ENCODE data around the gene USH2A. TPM values are rescaled to one million over a fixed set of nuclear protein-coding genes. Genes with fewer than 3 reads are reported as not detected.

The USH2A gene
- total RNA-seq, 4 donors from 2014 or later: under 0.01 to 2.0 (median 0.22) TPM; not detected in 1

DNA sequence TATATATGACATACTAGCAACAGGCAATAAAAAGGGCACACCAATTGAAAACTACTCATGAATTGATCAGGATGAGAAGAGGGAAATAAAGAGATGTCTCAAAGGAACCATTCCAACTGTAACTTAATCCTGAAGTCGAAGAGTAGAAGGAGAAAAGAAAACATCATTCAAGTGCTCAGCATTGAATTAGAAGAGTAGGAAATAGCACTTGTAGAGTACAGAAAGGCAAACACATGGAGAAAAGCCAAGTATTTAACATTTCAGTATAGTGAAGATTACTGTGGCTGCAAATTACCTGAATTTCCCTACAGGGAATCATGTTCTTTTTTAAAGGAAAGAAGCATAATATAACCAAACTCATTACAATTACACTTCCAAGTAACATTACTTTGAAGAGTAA is 651.1 kb downstream of the USH2A start:
- no peak for DNase-seq
- intact Hi-C loops (cut with DNase I): no loop called here
- Histone ChIP-seq H3K4me1 (no peaks in the 10 kb centered on the region), H3K9me3 (no peaks in the 10 kb centered on the region), H3K4me3 (replicated peaks in 1 of 3) (no peak overlapping the region), H3K36me3 (no peaks in the 10 kb centered on the region), H3K27me3 (no peaks in the 10 kb centered on the region), H3K27ac (no peak overlapping the region)
- TF ChIP-seq, protein P1, sequence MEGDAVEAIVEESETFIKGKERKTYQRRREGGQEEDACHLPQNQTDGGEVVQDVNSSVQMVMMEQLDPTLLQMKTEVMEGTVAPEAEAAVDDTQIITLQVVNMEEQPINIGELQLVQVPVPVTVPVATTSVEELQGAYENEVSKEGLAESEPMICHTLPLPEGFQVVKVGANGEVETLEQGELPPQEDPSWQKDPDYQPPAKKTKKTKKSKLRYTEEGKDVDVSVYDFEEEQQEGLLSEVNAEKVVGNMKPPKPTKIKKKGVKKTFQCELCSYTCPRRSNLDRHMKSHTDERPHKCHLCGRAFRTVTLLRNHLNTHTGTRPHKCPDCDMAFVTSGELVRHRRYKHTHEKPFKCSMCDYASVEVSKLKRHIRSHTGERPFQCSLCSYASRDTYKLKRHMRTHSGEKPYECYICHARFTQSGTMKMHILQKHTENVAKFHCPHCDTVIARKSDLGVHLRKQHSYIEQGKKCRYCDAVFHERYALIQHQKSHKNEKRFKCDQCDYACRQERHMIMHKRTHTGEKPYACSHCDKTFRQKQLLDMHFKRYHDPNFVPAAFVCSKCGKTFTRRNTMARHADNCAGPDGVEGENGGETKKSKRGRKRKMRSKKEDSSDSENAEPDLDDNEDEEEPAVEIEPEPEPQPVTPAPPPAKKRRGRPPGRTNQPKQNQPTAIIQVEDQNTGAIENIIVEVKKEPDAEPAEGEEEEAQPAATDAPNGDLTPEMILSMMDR (IDR thresholded peaks at IDR 0.05): no peak
- 20 to 21% methylated on average over 1 of the region's 1 CpG for WGBS, 2 donors

DNA sequence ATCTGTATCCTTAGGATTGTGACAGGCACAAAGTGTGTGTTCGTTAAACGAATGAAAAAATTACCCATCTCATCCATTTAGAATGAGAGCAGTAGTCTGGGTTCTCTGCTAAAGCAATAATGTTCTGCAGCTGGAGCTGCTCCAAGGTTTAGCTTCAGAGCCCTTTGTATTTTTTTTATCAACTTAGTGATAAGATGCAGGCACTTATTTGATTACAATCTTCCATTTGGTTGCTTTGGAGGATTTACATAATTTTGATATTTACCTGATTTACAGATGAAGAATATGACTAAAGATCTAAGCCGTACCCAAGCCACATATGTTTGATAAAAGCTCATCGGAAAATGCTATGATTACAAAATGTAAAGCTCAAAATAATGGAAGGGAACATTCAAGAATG is 654.9 kb downstream of the USH2A start:
- WGBS, 2 donors: 64 to 66% methylated on average over 4 of the region's 4 CpGs
- intact Hi-C loops (cut with DNase I): no loop called here

DNA sequence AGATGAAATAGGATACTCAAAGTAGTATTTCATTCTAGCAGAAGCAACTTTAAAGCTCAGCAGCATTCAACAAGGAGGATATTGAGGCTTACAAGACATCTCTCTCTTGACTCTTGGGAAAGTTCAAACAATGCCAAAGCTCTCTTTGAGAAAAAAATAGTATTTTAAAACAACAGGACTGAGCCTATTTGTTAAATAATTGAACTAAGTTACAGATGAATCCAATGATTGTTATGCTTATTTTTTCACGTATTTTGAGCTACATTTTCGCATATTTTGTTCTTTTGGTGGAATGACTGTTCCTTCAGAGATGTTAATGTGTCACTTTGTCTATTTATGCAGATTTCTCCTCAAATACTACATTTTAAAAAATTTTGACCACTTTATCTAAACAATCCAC is 655.5 kb downstream of the USH2A start:
- H3K36me3 ChIP-seq: no peaks in the 10 kb centered on the region
- no peaks in the 10 kb centered on the region for H3K4me1 ChIP-seq
- DNase-seq: no peak
- no peak overlapping the region for H3K4me3 ChIP-seq (replicated peaks in 1 of 3)
- no peak overlapping the region for H3K27ac ChIP-seq
- intact Hi-C loops (cut with DNase I): no loop called here
- H3K9me3 ChIP-seq: no peaks in the 10 kb centered on the region
- WGBS, 2 donors: 85 to 87% methylated on average over 2 of the region's 2 CpGs
- no peak for TF ChIP-seq POLR2A (IDR thresholded peaks at IDR 0.05)
- TF ChIP-seq, protein P1 (IDR thresholded peaks at IDR 0.05): no peak
- H3K27me3 ChIP-seq: no peaks in the 10 kb centered on the region

More for the DNA sequence above, 654.9 kb downstream of the USH2A start:
- DNase-seq: no peak
- H3K36me3 ChIP-seq: no peaks in the 10 kb centered on the region
- H3K4me3 ChIP-seq (replicated peaks in 1 of 3): no peak overlapping the region
- H3K27ac ChIP-seq: no peak overlapping the region
- no peak for TF ChIP-seq POLR2A (IDR thresholded peaks at IDR 0.05)
- TF ChIP-seq, protein P1 (IDR thresholded peaks at IDR 0.05): no peak
- H3K27me3 ChIP-seq: no peaks in the 10 kb centered on the region
- H3K9me3 ChIP-seq: no peaks in the 10 kb centered on the region
- no peaks in the 10 kb centered on the region for H3K4me1 ChIP-seq

DNA sequence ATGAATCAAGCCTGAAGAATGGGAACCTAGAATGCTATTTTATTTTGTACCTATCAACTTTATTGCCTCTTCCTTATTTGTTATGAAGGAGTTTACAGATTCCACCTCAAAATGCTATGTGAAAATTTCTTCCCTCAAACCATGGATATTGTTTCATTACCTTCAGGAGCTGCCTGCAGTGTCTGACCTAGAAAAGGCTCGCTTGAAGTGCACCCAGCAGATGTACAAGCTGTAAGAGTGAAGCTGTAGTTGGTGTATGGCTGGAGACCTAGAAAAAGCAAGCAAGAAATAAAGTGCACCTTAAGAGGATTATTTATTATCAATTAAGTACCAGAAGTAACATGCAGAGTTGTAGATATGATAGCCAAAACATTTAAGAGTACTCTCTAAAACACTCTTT is 656.7 kb downstream of the USH2A start:
- Histone ChIP-seq H3K36me3 (no peaks in the 10 kb centered on the region), H3K4me3 (replicated peaks in 1 of 3) (no peak overlapping the region), H3K27me3 (no peaks in the 10 kb centered on the region), H3K4me1 (no peaks in the 10 kb centered on the region), H3K27ac (no peak overlapping the region), H3K9me3 (no peaks in the 10 kb centered on the region)
- intact Hi-C loops (cut with DNase I): no loop called here
- WGBS, 2 donors: 74 to 85% methylated on average over 1 of the region's 1 CpG
- no peak for DNase-seq
- TF ChIP-seq POLR2A (IDR thresholded peaks at IDR 0.05): no peak
- TF ChIP-seq, protein P1 (IDR thresholded peaks at IDR 0.05): no peak

DNA sequence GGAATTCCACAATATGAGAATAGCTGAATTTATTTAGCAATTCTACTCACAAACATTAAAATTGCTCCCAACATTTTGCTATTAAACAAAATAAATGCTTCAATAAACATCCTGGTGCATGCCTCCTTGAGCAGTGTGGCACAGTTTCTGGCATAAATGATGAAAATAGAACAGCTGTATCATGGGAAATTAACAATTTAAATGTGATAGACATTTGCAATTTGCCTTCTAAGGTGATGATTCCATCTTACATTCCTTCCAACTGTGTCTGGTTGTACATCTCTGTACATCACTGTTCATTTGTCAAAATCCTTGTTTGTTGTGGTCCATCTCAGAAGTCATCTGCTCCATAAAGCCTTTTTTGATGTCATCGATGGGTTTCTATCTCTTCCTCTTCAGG is 657.4 kb downstream of the USH2A start:
- no peak for DNase-seq
- H3K27ac ChIP-seq: no peak overlapping the region
- no peak overlapping the region for H3K4me3 ChIP-seq (replicated peaks in 1 of 3)
- no peaks in the 10 kb centered on the region for H3K36me3 ChIP-seq
- no peaks in the 10 kb centered on the region for H3K4me1 ChIP-seq
- no peaks in the 10 kb centered on the region for H3K9me3 ChIP-seq
- WGBS, 2 donors: 85 to 95% methylated on average over 1 of the region's 1 CpG
- TF ChIP-seq, protein P1 (IDR thresholded peaks at IDR 0.05): no peak
- TF ChIP-seq POLR2A (IDR thresholded peaks at IDR 0.05): no peak
- no peaks in the 10 kb centered on the region for H3K27me3 ChIP-seq
- intact Hi-C loops (cut with DNase I): no loop called here
